ENCODE measurements around the gene SIK1.

The SIK1 gene

DNA sequence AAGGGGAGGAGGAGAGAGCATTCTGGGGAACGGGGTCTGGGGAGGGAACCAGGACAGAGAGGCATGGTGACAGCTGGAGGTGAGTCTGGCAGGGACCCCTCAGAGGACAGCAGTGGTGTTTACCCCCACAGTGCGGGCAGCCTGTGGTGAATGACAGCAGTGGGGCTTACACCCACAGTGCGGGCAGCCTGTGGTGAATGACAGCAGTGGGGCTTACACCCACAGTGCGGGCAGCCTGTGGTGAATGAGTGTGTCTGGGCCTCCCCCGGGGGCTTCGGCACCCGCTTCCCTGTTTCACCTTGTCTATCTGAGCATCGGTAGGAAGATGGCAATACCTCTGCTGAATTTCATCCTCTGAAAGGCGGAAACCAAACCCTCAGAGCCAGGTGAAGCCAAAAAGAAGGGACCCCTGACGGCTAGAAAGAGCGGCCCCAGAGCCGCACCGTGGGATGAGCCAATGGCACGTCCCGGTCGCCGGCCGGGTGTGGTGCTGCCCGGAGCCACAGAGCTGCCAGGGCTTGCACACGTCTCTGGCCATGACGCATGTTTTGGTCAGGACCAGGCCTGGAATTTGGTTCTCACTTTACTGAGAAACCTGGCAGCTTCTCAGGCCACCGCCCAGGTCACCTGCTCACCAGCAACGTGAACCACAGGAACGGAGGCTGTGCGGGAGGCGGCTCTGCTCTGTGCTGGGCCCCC is 54.1 kb downstream of the SIK1 start:
- in situ Hi-C loops (cut with HindIII; ENCODE audit: low pct_ligation_motif_present, low pct_unique_long_range_greater_than_20kb, low sequenced_read_pairs), result no loop called here
- no peak for DNase-seq

DNA sequence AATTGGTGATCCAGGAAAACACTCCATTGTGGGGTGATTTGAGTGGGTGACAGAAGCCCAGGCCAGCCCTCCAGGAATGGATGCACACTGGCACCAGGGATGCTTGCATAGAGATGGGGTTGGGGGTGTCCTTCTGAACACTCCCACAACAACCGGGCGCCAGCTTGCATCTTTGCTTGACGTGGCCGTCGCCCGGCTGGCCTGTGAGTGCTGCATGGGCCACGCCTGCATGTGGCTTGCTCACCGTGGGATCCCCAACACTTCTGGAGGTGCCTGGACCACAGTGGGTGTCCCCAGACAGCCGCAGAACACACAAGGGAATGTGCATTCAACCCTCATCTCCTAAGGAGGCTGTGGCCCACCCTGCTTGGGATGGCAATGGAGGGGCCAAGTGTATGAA is 55.1 kb downstream of the SIK1 start:
- no peak for DNase-seq
- in situ Hi-C loops (cut with HindIII; ENCODE audit: low pct_ligation_motif_present, low pct_unique_long_range_greater_than_20kb, low sequenced_read_pairs), result no loop called here

DNA sequence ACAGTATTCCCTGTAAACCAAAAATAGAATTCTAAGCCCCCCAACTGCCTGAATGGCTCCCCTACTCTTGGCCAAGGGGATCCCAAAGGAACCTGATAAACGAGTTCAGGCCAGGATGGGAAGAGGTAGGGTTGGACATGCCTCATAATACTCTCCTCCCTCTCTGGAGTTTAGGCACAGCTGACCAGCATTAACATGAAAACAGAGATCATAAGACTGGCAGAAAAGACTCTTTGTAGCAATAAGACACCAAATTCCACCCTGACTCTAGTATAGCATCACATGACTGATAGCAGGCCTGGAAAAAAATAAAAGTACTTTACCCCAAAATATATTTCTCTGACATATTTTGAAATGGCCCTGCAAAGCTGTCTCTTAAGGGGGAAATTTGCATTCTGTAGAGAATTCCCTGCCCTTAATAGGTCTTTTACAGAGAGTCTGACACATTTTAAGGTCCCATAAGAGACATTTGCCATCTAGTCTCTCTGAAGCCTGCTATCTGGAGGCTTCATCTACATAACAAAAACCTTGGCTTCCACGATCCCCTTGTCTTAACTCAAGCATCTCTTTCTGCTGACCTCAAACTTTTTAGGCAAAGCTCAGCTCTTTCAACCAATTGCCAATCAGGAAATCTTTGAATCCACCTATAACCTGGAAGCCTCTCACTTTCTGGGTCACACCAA is 55.9 kb downstream of the SIK1 start:
- in situ Hi-C loops (cut with HindIII; ENCODE audit: low pct_ligation_motif_present, low pct_unique_long_range_greater_than_20kb, low sequenced_read_pairs), result no loop called here
- DNase-seq, result no peak

DNA sequence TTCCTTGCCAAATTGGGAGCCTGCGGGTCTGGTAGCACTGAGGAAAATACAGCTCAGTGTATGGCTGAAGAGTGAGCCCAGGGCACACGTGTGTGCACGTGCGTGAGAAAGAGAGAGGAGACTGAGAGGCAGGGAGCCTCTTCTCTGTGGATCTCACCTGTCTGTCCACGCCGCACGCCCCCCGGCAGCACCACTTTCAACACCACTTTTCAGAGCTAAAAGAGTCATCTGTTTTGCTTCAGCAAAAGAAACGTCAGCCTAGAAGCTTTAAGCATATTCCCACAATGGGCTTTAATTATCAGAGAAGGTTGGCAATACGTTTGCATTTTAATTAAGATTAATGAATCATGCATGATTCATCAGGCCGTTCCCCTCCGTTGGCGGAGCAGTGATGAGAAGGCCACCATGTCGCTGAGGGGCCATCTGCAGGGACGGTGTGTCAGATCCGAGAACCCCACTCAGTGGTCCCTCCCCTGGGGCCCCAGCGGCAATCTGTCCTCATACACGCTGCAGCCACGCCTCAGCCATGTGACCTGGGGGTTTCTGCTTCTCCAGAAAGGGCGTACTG is 56.8 kb downstream of the SIK1 start:
- no peak for DNase-seq
- in situ Hi-C loops (cut with HindIII; ENCODE audit: low pct_ligation_motif_present, low pct_unique_long_range_greater_than_20kb, low sequenced_read_pairs), result no loop called here

DNA sequence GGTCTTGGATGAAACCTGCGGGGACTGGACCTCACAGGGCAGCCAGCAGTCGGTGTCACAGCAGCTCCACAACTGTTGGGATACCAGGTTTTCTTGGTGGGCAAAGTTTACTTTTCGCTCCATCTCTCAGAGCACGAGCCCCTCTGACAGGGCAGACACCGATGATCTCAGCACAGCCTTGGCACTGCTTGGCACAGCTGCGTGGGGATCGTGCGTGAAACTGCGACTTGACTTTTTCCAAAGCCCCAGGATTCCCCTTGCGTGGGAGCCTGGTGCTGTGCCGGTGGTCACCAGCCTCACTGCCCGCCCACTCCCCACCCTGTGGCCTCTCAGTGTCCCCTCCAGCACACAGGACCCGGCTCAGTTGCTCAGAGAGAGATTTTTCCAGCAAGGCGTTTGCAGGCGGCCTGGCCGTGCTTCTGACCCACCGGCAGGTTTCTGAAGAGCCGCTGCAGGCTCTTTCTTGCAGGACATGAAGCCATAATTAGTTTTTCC is 57.3 kb downstream of the SIK1 start:
- in situ Hi-C loops (cut with HindIII; ENCODE audit: low pct_ligation_motif_present, low pct_unique_long_range_greater_than_20kb, low sequenced_read_pairs), result no loop called here
- DNase-seq, result no peak

DNA sequence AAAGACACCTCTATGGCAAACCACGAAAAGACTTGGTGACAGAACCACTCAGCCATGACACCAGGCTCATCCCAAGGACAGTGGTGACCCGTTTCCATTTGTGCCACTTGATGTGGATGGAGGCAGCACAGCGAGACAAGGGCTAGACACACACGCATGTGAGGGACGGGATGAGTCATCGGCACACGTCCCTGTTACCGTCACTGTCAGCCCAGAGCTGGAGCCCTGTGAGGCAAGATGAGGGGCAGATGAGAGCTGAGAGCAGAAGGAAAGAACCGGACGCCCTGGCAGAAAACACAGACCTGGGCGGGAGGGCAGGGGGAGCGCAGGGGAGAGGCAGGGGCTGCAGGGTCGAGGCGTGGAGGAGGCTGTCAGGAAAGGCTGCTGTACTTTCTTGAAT is 57.8 kb downstream of the SIK1 start:
- in situ Hi-C loops (cut with HindIII; ENCODE audit: low pct_ligation_motif_present, low pct_unique_long_range_greater_than_20kb, low sequenced_read_pairs), result no loop called here
- DNase-seq, result no peak

DNA sequence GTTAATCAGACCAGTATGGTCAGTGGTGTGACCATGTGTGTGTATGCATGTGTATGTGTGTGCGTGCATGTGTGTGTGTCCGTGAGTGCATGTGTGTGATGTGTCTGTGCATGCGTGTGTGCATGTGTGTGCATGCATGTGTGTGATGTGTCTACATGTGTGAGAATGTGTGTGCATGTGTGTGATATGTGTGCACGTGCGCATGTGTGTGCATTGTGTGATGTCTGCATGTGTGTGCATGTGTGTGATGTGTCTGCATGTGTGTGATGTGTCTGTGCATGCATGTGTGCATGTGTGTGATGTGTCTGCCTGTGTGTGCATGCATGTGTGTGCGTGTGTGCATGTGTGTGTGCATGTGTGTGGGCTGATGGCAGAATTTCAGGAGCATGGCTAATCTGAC is 58.2 kb downstream of the SIK1 start:
- DNase-seq, result no peak
- in situ Hi-C loops (cut with HindIII; ENCODE audit: low pct_ligation_motif_present, low pct_unique_long_range_greater_than_20kb, low sequenced_read_pairs), result no loop called here

DNA sequence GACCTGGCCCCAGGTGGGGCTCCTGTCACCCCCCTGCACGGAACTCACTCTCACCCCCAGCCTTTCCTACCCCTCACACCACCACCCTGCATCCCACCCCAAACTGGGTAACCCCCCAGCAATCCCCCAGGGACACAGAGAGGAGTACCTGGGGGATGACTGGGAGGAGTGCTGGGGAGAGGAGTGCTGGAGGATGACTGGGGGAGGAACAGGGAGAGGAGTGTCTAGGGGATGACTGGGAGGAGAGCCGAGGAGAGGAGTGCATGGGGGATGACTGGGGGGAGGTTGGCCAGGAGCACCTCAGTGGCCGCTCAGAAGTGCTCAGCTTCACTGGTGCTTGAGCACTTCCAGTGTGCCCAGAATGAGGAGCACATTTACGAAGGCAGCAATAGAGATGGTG is 59.1 kb downstream of the SIK1 start:
- in situ Hi-C loops (cut with HindIII; ENCODE audit: low pct_ligation_motif_present, low pct_unique_long_range_greater_than_20kb, low sequenced_read_pairs), result no loop called here
- no peak for DNase-seq

DNA sequence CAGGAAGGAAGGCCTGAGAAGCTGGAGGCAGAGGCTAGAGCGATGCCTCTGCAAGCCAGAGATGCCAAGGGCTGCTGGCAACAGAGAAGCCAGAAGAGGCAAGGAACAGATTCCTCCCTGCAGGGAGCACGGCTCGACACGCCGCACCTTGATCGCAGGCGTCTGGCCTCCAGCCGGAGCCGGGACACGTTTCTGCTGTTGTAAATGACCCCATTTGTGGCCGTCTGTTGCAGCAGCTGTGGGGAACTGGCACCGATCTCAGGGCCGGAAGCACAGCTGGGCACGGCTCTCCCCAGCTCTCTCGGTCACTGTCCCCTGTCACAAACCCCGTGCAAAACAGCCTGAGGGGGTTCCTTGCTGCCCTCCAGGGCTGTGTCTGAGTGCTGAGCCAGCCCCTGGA is 59.6 kb downstream of the SIK1 start:
- in situ Hi-C loops (cut with HindIII; ENCODE audit: low pct_ligation_motif_present, low pct_unique_long_range_greater_than_20kb, low sequenced_read_pairs), result no loop called here
- no peak for DNase-seq

DNA sequence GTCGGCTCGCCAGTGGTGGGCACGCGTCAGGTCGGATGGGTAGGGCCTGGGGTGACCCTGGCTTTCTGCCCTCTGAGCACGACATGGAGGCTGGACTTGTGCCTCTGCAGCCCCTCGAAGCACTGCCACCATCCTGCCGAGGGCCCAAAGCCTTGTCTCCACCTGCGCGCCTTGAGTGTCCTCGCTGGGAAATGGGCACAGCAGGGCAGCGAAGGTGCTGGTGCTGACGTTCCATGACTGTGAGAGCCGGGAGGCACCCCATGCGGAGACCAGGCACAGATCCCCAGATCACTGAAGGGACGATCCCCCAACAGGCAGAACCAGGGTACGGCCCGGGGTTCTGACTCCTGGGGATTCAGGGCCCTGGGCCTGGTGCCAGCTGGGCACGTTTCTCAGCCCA is 60.3 kb downstream of the SIK1 start:
- no peak for DNase-seq
- in situ Hi-C loops (cut with HindIII; ENCODE audit: low pct_ligation_motif_present, low pct_unique_long_range_greater_than_20kb, low sequenced_read_pairs), result no loop called here

DNA sequence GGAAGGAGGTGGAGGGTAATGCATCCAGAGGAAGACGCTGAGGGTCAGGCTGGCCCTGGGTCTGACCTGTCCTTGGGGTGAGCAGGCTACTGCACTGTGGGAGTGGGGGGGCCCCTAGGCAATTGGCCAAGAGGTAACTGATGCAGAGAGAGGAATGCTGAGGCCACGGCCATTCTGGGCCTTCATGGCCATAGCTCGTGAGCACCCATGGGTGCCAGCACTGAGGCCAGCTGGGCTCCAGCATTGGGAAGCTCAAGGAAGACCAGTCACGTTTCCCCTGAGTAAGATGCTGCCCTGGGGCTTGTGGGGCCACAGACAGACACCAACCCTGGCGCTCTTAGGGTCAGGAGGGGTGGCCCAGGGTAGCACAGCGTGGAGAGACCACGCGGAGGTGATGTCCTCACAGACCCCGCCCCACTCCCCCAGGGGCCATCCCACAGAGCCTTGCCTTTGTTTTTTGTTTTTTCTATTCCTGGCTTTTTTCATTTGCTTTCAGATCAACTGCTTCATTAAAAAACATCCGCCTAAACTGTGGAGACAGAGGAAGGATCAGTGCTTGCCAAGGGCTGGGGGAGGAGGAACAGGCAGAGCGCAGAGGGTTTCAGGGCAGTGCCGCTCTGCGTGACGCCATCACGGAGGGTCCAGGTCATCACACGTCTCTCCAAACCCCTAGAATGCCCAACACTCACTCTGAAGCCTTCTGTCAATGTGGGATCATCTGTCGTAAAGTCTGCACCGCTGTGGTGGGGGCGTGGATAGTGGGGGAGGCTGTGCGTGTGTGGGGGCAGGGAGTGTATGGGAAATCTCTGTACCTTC is 61.1 kb downstream of the SIK1 start:
- in situ Hi-C loops (cut with HindIII; ENCODE audit: low pct_ligation_motif_present, low pct_unique_long_range_greater_than_20kb, low sequenced_read_pairs), result no loop called here
- no peak for DNase-seq

DNA sequence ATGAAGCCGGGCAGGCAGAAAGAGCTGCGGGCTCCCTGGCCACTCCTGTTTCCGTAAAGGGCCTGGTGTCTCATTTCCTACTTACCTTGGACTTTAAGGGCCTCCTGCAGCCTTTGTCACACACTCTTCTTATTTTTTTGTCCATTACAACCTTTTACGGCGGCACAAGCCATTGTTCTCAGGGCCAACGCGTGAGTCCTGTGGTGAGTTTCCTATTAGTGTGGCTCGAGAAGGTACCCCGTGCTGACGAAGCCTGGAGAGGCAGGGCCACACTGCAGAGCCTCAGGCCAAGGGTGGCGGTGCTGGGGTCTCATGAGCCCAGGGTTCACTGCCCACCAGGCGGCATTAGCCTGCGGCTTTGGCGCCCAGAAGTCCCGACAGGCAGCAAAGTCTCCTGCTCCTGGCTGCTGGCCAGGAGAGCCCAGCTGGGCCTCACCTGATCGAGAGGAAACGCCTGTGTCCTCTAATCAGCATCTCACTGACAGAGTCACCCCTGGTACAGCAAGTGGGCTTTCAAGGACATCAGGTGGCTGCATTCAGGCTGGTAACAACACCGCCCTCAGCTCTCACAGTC is 62.0 kb downstream of the SIK1 start:
- in situ Hi-C loops (cut with HindIII; ENCODE audit: low pct_ligation_motif_present, low pct_unique_long_range_greater_than_20kb, low sequenced_read_pairs), result no loop called here
- DNase-seq, result no peak

Data from ACHN (cell line).